ENCODE results near the gene CALCR.
A peak's percentile ranks its signal among the peaks of the same experiment; 100 is the strongest.

The CALCR gene

DNA sequence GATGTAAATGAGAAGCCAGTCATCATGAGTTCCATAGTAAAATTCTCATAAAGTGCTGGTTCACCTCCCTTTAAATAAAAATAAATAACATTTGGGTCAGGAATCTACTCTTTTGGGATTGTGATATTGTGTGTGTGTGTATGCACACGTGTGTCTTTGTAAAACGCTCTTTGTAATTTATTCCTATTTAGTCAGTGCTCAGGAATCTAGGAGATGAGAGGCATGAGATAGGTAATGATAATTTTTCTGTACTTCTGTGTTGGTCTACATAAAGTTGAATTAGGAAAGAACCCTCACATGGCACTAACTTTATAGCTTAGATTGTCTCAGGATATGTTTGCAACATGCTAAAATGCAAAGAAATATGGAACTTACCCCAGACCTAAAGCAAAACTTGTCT is 4.9 kb upstream of the CALCR start:
- Histone ChIP-seq H3K36me3 (ENCODE audit: low read depth) (no peaks in the 10 kb centered on the region), H3K4me3 (ENCODE audit: severe bottlenecking) (no peak overlapping the region), H3K27me3 (ENCODE audit: insufficient read depth, poor library complexity, severe bottlenecking) (peaks cover 59% of the 10 kb centered on the region), H3K4me1 (ENCODE audit: insufficient read depth, poor library complexity, severe bottlenecking) (no peaks in the 10 kb centered on the region), H3K27ac (ENCODE audit: poor library complexity, severe bottlenecking) (no peak overlapping the region), H3K9me3 (ENCODE audit: severe bottlenecking) (no peaks in the 10 kb centered on the region)
- ATAC-seq (ENCODE audit: low read depth) (no peak), DNase-seq (ENCODE audit: low spot score) (no peak)
- TF ChIP-seq CTCF (IDR thresholded peaks at IDR 0.05; ENCODE audit: poor library complexity, severe bottlenecking): no peak

DNA sequence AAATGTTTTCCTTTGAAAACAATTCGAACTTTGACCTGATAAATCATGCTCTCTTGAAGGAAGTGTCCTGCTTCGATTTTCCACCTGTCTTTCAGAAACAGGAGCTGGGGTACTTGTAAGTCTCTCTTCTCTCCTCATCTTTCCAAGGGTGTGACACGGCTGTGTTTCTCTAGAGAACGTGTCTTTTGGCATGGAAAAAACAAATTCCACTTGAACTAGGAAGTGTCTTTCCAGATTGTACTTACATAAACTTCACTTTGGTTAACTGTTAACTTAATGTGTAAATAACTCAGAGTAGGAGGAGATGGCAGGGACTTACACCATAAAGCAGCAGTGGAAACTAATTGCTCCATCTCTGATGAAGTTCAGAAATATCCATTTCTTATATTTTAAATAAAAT is 4.2 kb upstream of the CALCR start:
- Histone ChIP-seq H3K4me3 (ENCODE audit: severe bottlenecking) (no peak overlapping the region), H3K27ac (ENCODE audit: poor library complexity, severe bottlenecking) (no peak overlapping the region), H3K27me3 (ENCODE audit: insufficient read depth, poor library complexity, severe bottlenecking) (peaks cover 66% of the 10 kb centered on the region), H3K36me3 (ENCODE audit: low read depth) (no peaks in the 10 kb centered on the region), H3K9me3 (ENCODE audit: severe bottlenecking) (no peaks in the 10 kb centered on the region), H3K4me1 (ENCODE audit: insufficient read depth, poor library complexity, severe bottlenecking) (no peaks in the 10 kb centered on the region)
- ATAC-seq (ENCODE audit: low read depth) (no peak), DNase-seq (ENCODE audit: low spot score) (no peak)
- TF ChIP-seq CTCF (IDR thresholded peaks at IDR 0.05; ENCODE audit: poor library complexity, severe bottlenecking): no peak

DNA sequence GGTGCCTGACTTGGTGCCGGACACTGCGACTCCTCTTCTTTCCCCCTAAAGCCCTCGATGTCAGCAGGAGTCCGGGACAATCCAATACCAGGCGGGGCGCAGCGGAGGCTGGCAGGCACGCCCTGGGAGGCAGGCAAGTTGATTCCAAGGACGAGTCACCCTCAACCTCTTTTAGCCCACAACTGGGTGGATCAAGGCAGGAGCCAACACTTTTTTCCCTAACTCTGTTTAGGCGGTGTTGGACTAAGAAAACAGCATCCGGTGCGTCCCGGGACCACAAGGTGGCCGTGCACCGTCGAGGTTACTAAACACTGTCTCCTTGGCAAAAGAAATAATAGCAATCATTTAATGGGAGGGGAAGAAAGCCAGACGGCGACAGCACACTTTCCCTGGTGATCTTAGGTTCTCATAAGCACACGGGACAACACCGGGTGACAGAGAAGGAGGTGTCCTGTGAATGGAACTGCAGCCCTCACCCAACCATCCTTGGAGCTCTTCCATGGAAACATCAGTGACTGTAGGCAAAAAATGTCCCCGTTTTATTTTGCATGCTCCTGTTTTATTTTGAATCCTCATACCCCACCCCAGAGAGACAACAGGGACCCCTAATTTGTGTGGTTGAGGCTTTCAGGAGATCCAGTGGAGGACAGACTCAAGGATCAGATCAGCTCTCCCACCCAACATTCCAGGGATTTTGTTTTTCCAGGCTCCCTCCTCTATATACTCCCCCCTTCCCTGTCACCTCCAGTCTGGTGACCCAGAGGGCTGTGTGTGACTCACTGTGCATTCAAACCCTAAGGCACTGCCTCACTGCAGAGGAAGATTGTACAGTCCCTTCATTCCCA is 1.3 kb upstream of the CALCR start:
- Histone ChIP-seq H3K9me3 (ENCODE audit: severe bottlenecking) (no peaks in the 10 kb centered on the region), H3K4me3 (ENCODE audit: severe bottlenecking) (no peak overlapping the region), H3K36me3 (ENCODE audit: low read depth) (no peaks in the 10 kb centered on the region), H3K27ac (ENCODE audit: poor library complexity, severe bottlenecking) (no peak overlapping the region), H3K27me3 (ENCODE audit: insufficient read depth, poor library complexity, severe bottlenecking) (peaks cover 96% of the 10 kb centered on the region), H3K4me1 (ENCODE audit: insufficient read depth, poor library complexity, severe bottlenecking) (no peaks in the 10 kb centered on the region)
- TF ChIP-seq CTCF (IDR thresholded peaks at IDR 0.05; ENCODE audit: poor library complexity, severe bottlenecking): no peak
- DNase-seq (ENCODE audit: low spot score) (no peak), ATAC-seq (ENCODE audit: low read depth) (peak; percentile 45; the same call in 1 of the 3 replicates)

GRCh38 chr7:93574269-93574645 is 267 bp downstream of the CALCR start:
- Histone ChIP-seq H3K4me1 (ENCODE audit: insufficient read depth, poor library complexity, severe bottlenecking) (no peaks in the 10 kb centered on the region), H3K27me3 (ENCODE audit: insufficient read depth, poor library complexity, severe bottlenecking) (peaks cover 86% of the 10 kb centered on the region), H3K4me3 (ENCODE audit: severe bottlenecking) (no peak overlapping the region), H3K36me3 (ENCODE audit: low read depth) (no peaks in the 10 kb centered on the region), H3K9me3 (ENCODE audit: severe bottlenecking) (no peaks in the 10 kb centered on the region), H3K27ac (ENCODE audit: poor library complexity, severe bottlenecking) (no peak overlapping the region)
- no peak for TF ChIP-seq CTCF (IDR thresholded peaks at IDR 0.05; ENCODE audit: poor library complexity, severe bottlenecking)
- DNase-seq (ENCODE audit: low spot score): no peak
- no peak for ATAC-seq (ENCODE audit: low read depth)

DNA sequence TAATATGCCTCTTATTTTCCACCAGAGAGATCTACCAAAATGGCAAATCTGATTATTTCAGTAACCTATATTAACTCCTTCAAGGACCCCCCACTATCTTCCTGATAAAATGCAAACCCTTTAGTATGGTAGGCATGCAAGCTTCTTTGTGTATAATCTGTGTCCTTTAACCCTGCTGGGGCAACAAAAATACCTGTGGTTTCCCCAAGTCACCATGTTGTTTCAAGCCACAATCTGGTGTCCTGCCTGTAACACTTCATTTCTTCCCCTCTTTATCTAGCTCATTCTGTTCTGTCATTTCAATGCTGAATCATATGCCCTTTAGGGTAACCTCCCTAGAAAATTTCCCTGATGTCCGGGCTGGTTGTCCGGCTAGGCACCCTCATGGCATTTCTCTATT is 5.3 kb downstream of the CALCR start:
- H3K27me3 ChIP-seq (ENCODE audit: insufficient read depth, poor library complexity, severe bottlenecking): peaks cover 38% of the 10 kb centered on the region
- no peaks in the 10 kb centered on the region for H3K36me3 ChIP-seq (ENCODE audit: low read depth)
- H3K4me1 ChIP-seq (ENCODE audit: insufficient read depth, poor library complexity, severe bottlenecking): no peaks in the 10 kb centered on the region
- DNase-seq (ENCODE audit: low spot score) (no peak), ATAC-seq (ENCODE audit: low read depth) (no peak)
- no peak overlapping the region for H3K27ac ChIP-seq (ENCODE audit: poor library complexity, severe bottlenecking)
- no peak overlapping the region for H3K4me3 ChIP-seq (ENCODE audit: severe bottlenecking)
- TF ChIP-seq CTCF (IDR thresholded peaks at IDR 0.05; ENCODE audit: poor library complexity, severe bottlenecking): no peak
- no peaks in the 10 kb centered on the region for H3K9me3 ChIP-seq (ENCODE audit: severe bottlenecking)

Data from RWPE2 (cell line).